Osteoblast (primary cell): ENCODE results near the gene IFT22. TPM values are rescaled to one million over a fixed set of nuclear protein-coding genes. Genes with fewer than 3 reads are reported as not detected.

Source experiments
- DNase-seq: peaks from one replicate; pipeline ENCODE4 v3.0.0; 2011; ENCODE audit warnings: low spot score, mixed read lengths; ENCODE audit not compliant: insufficient read length; ENCODE audit errors: missing footprints
- H2AFZ ChIP-seq: 2 replicates; pipeline ENCODE4 v1.6.0; 2011; ENCODE audit warnings: mild to moderate bottlenecking, low read length
- H3K27ac ChIP-seq: 2 replicates; pipeline ENCODE4 v1.5.1; 2011; ENCODE audit warnings: mild to moderate bottlenecking, low read depth, low read length, moderate library complexity
- H3K27me3 ChIP-seq: 2 replicates; pipeline ENCODE4 v1.6.0; 2012; ENCODE audit warnings: mild to moderate bottlenecking, control low read depth, inconsistent platforms, low read length, moderate library complexity; ENCODE audit not compliant: insufficient read depth
- H3K36me3 ChIP-seq: 2 replicates; pipeline ENCODE4 v1.5.1; 2011; ENCODE audit warnings: mild to moderate bottlenecking, low read length, control low read depth, moderate library complexity; ENCODE audit not compliant: insufficient read depth
- H3K4me1 ChIP-seq: 2 replicates; pipeline ENCODE4 v1.5.1; 2011; ENCODE audit warnings: mild to moderate bottlenecking, low read length, control low read depth, moderate library complexity; ENCODE audit not compliant: insufficient read depth
- H3K4me2 ChIP-seq: 2 replicates; pipeline ENCODE4 v1.6.0; 2011; ENCODE audit warnings: mild to moderate bottlenecking, low read length; ENCODE audit not compliant: insufficient read depth
- H3K4me3 ChIP-seq: fragments of 200-600 bp; sonication (generic); 3 replicates; pipeline ENCODE4 v1.5.1; 2012; ENCODE audit warnings: mild to moderate bottlenecking, low read length, inconsistent platforms; ENCODE audit not compliant: insufficient read depth
- H3K79me2 ChIP-seq: 2 replicates; pipeline ENCODE4 v1.6.0; 2012; ENCODE audit warnings: mild to moderate bottlenecking, low read length, control low read depth, inconsistent platforms; ENCODE audit not compliant: insufficient read depth
- H3K9me3 ChIP-seq: 2 replicates; pipeline ENCODE4 v1.5.1; 2011; ENCODE audit warnings: low read depth, low read length, control low read depth
- H4K20me1 ChIP-seq: 2 replicates; pipeline ENCODE4 v1.6.0; 2012; ENCODE audit warnings: mild to moderate bottlenecking, low read length, control low read depth; ENCODE audit not compliant: insufficient read depth
- CTCF ChIP-seq: IDR thresholded peaks from 2 replicates; pipeline ENCODE4 v1.5.1; 2011; ENCODE audit warnings: mild to moderate bottlenecking, low read depth, low read length, moderate library complexity; ENCODE audit errors: extremely low read depth
- total RNA-seq: library from RNA; depleted of rRNA; stranded (reverse); fragments of >200 nt; gene quantifications from 2 replicates; pipeline ENCODE4 v1.2.3, GENCODE V29; 2012

The IFT22 gene
- total RNA-seq, 1 donor = 35.8 TPM

GRCh38 chr7:101308245-101309085 lies 13.1 kb downstream of the IFT22 start:
- H3K4me2 ChIP-seq = peak overlapping the region; percentile 56
- H4K20me1 ChIP-seq = no peaks in the 10 kb centered on the region
- peaks cover 2% of the 10 kb centered on the region for H3K9me3 ChIP-seq
- H3K4me3 ChIP-seq = peak overlapping the region; percentile 42
- TF ChIP-seq CTCF = no peak
- no peak overlapping the region for H3K27ac ChIP-seq
- H3K27me3 ChIP-seq = peaks cover 22% of the 10 kb centered on the region
- peak; percentile 58 for DNase-seq
- H3K36me3 ChIP-seq = no peaks in the 10 kb centered on the region
- H2AFZ ChIP-seq = peak overlapping the region; percentile 71
- H3K4me1 ChIP-seq = no peaks in the 10 kb centered on the region
- H3K79me2 ChIP-seq = no peaks in the 10 kb centered on the region

GRCh38 chr7:101306307-101306706 lies 15.3 kb downstream of the IFT22 start:
- Histone ChIP-seq H3K27ac (no peak overlapping the region), H3K36me3 (no peaks in the 10 kb centered on the region), H3K9me3 (peaks cover 7% of the 10 kb centered on the region), H4K20me1 (no peaks in the 10 kb centered on the region), H3K79me2 (no peaks in the 10 kb centered on the region), H3K27me3 (peaks cover 42% of the 10 kb centered on the region), H3K4me1 (no peaks in the 10 kb centered on the region), H3K4me2 (no peak overlapping the region), H3K4me3 (no peak overlapping the region), H2AFZ (no peak overlapping the region)
- no peak for DNase-seq
- TF ChIP-seq CTCF = no peak

GRCh38 chr7:101303102-101303701 lies 18.4 kb downstream of the IFT22 start:
- TF ChIP-seq CTCF = no peak
- no peak overlapping the region for H3K4me2 ChIP-seq
- no peak for DNase-seq
- H3K27me3 ChIP-seq = peaks cover 66% of the 10 kb centered on the region
- H4K20me1 ChIP-seq = no peaks in the 10 kb centered on the region
- no peaks in the 10 kb centered on the region for H3K79me2 ChIP-seq
- no peaks in the 10 kb centered on the region for H3K4me1 ChIP-seq
- H3K9me3 ChIP-seq = peaks cover 16% of the 10 kb centered on the region
- no peak overlapping the region for H3K27ac ChIP-seq
- H2AFZ ChIP-seq = no peak overlapping the region
- H3K36me3 ChIP-seq = no peaks in the 10 kb centered on the region
- H3K4me3 ChIP-seq = no peak overlapping the region

- H3K27me3 ChIP-seq = peaks cover 69% of the 10 kb centered on the region
- no peak overlapping the region for H3K4me2 ChIP-seq
- no peak overlapping the region for H3K4me3 ChIP-seq
- H3K27ac ChIP-seq = no peak overlapping the region
- no peak for TF ChIP-seq CTCF
- peaks cover 16% of the 10 kb centered on the region for H3K9me3 ChIP-seq
- H2AFZ ChIP-seq = no peak overlapping the region
- no peaks in the 10 kb centered on the region for H3K4me1 ChIP-seq
- no peaks in the 10 kb centered on the region for H3K36me3 ChIP-seq
- no peaks in the 10 kb centered on the region for H3K79me2 ChIP-seq
- H4K20me1 ChIP-seq = no peaks in the 10 kb centered on the region
- DNase-seq = no peak
These were observed 18.9 kb downstream of the IFT22 start for GRCh38 chr7:101302641-101303101.
